Bronchus fibroblast of lung (primary cell): ENCODE measurements around the gene SHANK2. TPM values are rescaled to one million over a fixed set of nuclear protein-coding genes. Genes with fewer than 3 reads are reported as not detected.

Experiments
- total RNA-seq: library from RNA; depleted of rRNA; stranded (reverse); fragments of >200 nt; gene quantifications from 2 replicates; pipeline ENCODE4 v1.2.3, GENCODE V29; 2015

SHANK2 gene
- total RNA-seq = 1.0 and 1.5 TPM in 2 replicates

DNA sequence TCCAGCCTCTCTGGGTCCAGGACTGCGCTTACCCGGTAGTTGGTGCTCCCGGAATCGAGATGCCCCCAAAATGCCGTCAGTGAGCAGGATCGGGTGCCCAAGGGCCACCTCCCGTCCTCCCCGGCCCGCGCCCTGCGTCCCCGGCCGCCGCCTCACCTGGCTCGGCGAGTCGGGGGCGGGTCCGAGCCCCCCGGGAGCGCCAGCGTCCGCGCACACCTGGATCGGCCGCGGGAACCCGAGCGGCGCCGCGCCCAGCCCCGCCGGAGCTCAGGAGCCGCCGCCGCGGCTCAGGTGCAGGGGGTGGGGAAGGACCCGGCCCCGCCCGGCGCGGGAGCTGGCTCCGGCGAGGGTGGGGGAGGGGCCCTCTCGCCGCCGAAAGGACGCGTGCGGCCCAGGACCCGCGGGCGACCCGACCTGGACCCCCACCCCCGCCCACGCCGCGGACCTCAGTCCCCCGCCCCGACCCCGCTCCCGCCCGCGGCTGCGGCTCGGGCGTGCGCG lies at the start of gene SHANK2:
Gene SHANK2, minus strand, starts transcription at position 309 of the 501 bp plus-strand sequence. CDS start 105,251 bp downstream, outside the sequence.

Other genes with a start within 250 kb of the SHANK2 start
- gene DHCR7, start 195.8 kb upstream of the SHANK2 start, total RNA-seq = 197 and 202 TPM in 2 replicates
- gene NADSYN1, start 200.6 kb upstream of the SHANK2 start, total RNA-seq = 41.2 and 42.4 TPM in 2 replicates